GM21367 (cell line): ENCODE results near the gene LRRC7.

Source experiments
- ATAC-seq: cut with Tn5 transposase; IDR thresholded peaks from one replicate; pipeline ENCODE4 v1.9.1; 2021; ENCODE audit not compliant: unreplicated experiment

The LRRC7 gene

GRCh38 chr1:69567652-69568420, at the start of gene LRRC7:
Gene LRRC7 (plus strand): TSS chr1:69567922. CDS start chr1:69568640, 718 bp downstream.
- no peak for ATAC-seq

DNA sequence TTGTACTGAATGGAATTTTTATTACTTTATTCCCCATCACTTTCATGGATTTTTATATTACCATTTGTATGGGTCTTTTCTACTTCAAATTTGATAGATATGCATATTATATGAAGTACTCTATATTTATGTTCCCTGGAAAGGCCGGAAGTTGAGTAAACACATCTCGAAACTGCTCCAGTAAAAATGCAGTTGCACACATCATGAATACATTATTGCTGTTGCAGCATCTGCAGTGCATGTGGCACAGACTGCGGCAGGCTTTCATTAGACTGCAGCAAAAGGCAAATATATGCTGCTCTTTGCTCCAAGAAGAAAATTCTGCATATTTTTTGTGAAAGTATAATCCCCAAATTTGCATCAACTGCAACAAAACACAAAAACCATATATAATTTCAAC, 48.7 kb upstream of the LRRC7 start:
- ATAC-seq = no peak

DNA sequence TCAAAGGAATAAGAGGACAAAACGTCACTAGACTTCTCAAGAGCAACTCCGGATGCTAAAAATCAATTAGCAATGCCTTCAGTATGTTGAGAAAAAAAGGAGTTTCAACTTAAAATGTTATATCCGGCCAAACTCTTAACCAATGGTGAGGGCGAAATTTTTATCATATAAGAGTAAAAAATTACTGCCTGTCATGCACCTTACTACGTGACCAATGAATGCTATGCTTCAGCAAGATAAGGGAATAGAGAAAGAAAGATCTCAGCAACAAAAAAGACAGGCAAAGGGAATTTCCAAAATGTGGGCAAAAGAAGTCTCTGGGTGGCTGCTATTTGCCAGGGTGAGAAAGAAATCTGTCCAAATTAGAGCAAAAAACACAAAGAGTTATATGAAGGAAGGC, 47.4 kb upstream of the LRRC7 start:
- no peak for ATAC-seq

DNA sequence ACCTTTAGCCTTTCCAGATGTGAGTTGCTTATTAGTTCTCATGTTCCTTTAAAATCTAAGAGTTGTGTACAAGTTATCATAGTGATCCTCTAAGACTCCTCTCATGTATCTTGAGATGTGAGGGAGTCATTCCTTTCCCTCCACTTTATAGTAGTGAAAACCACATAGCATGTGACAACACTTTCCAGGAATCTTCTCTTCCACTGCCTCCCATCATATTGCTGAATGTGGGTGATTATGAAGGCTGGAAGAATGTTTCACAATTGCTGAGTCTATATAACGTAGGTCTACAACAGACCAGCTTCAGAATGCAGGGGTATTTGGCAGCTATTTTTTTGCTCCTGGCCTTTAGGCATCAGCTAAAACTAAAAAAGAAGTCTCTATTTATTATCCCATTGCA, 44.7 kb upstream of the LRRC7 start:
- no peak for ATAC-seq

GRCh38 chr1:69523461-69523860, 44.3 kb upstream of the LRRC7 start:
- ATAC-seq = no peak

DNA sequence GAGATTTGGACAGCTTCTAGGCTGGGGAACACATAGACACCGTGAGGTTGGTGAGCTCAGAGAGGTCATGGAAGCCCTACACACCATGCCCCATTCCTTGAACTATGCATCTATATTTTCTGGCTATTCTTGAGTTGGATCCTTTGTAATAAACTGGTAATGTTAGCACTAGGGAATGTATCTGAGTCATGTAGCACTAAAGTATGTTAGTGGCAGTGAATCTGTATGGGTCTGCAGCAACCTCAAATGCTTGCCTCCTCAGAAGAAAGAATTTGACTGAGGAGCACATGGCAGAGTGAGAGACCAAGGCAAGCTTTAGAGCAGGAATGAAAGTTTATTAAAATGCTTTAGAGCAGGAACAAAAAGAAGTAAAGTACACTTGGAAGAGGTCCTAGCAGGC, 43.7 kb upstream of the LRRC7 start:
- ATAC-seq = no peak

- ATAC-seq = no peak
Measured at GRCh38 chr1:69527273-69527672, 40.4 kb upstream of the LRRC7 start.

- ATAC-seq = no peak
Measured at GRCh38 chr1:69528376-69528775, 39.3 kb upstream of the LRRC7 start.

- no peak for ATAC-seq
Measured at GRCh38 chr1:69533343-69533742, 34.4 kb upstream of the LRRC7 start.

DNA sequence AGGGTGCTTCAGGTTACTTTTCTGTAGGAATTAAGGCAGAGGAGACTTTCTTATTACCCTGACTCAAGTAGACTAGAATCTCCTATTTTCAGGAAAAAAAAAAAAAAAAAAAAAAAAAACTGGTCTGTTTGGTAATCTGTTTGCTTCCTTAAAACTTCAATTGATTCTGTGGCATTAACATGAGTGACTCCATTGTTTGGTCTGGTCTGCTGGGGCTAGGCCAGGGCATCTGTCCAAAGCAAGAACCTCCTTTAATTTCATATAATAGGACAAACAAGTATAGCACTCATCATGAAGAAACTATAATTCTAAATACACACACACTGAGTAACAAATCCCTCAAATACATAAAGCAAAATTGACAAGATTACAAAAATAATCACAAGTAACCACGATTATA, 32.9 kb upstream of the LRRC7 start:
- no peak for ATAC-seq

- ATAC-seq = no peak
Measured at GRCh38 chr1:69535490-69535889, 32.2 kb upstream of the LRRC7 start.

- ATAC-seq = no peak
Measured at GRCh38 chr1:69540052-69540451, 27.7 kb upstream of the LRRC7 start.

GRCh38 chr1:69551476-69552324, 16.0 kb upstream of the LRRC7 start:
- ATAC-seq = no peak

- ATAC-seq = no peak
Measured at GRCh38 chr1:69553726-69554125, 14.0 kb upstream of the LRRC7 start.

GRCh38 chr1:69568421-69569174, 876 bp downstream of the LRRC7 start:
- ATAC-seq = no peak

GRCh38 chr1:69569175-69569541, 1.4 kb downstream of the LRRC7 start:
- no peak for ATAC-seq

DNA sequence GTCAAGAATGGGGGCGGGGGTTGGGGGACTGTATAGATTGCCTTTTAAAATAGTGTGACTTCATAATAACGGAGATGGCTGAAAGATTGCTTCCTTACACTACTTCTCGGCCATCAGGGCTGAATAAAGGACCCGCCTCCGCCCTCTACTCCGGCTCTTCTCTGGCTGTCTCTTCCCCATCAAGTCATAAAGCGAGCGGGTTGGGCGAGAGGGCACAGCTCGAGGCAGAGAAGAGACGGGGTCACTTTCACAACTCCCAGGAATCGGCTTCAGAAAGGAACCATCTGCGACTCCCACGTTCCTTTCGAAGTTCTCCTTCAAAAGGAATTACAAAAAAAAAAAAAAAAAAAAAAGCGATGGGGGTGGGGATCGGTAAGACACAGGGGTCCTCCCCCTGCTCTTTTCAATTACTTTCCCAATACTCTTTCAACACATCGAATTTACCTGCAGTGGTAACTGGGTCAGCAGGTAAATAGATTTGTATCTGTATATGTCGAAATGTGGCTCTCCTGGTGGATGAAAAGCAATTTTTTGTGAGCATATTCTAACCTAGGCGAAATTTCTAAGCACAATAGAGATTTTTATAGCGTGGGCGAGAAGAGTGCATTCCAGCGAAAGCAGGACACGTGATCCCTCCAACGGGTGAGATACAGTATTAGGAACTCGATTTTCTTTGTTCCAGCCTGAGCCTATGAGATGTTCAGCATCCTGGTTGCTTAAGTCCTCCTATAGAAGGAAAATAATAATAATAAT, 2.0 kb downstream of the LRRC7 start:
- ATAC-seq = no peak

DNA sequence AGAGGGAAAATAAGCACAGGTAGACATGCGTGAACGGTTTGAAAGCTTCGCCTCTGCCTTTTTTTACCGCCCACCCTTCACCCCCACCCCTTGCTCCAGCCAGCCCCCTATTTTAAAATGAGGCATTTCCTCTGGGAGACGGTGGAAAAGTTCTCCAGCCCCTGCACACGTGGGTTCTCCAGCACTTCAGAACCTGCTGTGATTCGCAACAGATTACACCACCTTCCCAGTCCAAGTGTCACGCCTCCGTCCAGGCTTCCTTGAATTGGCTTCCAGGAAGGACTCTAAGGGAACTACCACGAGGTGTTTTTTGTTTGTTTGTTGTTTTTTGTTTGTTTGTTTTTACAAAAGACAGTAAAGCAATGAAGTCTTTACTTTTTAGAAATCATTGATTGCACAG, 2.6 kb downstream of the LRRC7 start:
- no peak for ATAC-seq

DNA sequence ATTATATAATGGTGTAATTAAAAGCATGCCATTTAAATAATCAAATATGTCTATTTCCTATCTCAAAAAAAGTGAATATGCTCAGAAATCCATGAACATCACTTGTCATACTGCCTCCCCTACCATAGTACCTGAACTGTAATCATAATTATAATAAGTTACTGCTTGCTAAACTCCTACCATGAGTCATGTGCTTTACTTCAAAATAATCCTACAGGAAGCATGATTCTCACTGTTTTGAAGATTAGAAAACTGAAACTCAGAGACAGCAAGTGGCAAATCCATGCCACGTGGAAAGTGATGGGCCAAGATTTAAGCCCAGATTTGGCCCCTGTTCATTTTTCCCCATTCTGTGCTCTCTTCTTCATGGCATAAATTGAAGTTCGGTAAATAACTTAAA, 5.2 kb downstream of the LRRC7 start:
- ATAC-seq = no peak

DNA sequence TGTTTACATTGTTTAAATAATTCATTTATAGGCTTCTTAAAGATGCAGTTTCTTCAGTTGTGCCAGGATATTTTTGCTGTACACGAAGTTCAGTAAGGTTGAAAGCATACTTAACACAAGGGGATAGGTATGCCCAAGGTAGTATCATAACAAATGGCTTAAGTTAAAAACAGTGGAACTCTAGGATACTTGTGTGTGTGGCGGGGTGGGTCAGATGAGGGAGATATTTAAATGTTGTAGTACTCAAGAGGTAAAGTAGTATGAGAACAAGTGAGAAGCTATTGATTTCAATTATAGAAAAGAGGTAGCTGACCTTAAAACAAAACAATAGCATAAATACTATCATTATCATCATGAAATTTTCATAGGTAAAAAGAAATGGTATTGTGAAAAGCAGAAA, 6.2 kb downstream of the LRRC7 start:
- no peak for ATAC-seq

- no peak for ATAC-seq
Measured at GRCh38 chr1:69585666-69586065, 17.9 kb downstream of the LRRC7 start.
